HL-60 (cell line): ENCODE data around the gene RPS5.

ENCODE experiments used
- CTCF ChIP-seq: IDR thresholded peaks from one replicate; pipeline ENCODE4 v1.5.1; 2011; ENCODE audit warnings: low read length, control low read depth, inconsistent platforms; ENCODE audit not compliant: insufficient read depth
- GABPA ChIP-seq: IDR thresholded peaks from 2 replicates; pipeline ENCODE4 v1.6.1; 2012; ENCODE audit warnings: low read depth
- POLR2AphosphoS5 ChIP-seq: IDR thresholded peaks from 2 replicates; pipeline ENCODE4 v1.6.1; 2012; ENCODE audit warnings: low read depth

GRCh38 chr19:58355215-58355796 is 31.8 kb upstream of the RPS5 start:
- TF ChIP-seq CTCF = no peak
- TF ChIP-seq POLR2AphosphoS5 = no peak
- TF ChIP-seq GABPA = no peak
